HCT116 (cell line): ENCODE results near the gene NAA80. TPM values are rescaled to one million over a fixed set of nuclear protein-coding genes. Genes with fewer than 3 reads are reported as not detected.
A peak's percentile ranks its signal among the peaks of the same experiment; 100 is the strongest.

Experiments
- ATAC-seq: fragments of 200-7000 bp; cut with Tn5 transposase; 2 replicates; pipeline ENCODE4 v1.9.1; 2020; ENCODE audit warnings: mild to moderate bottlenecking, moderate library complexity
- BruUV-seq: library from RNA; stranded (reverse); fragments of 400-500 nt; replicated peaks from 2 replicates; lab custom pipeline; 2021; lab: Mats Ljungman, UMichigan
- CTCF ChIA-PET: fragments of 300-600 bp; sonication (Branson Sonifier 250); formaldehyde crosslinking; loops from one replicate; lab custom pipeline; 2021; ENCODE audit warnings: antibody characterized with exemption; lab: Charles Lee
- POLR2A ChIA-PET: fragments of 300-600, 350-600 bp; sonication (Branson Sonifier 250); formaldehyde crosslinking; loops from one replicate; lab custom pipeline; 2021; ENCODE audit warnings: antibody characterized with exemption; lab: Charles Lee
- RAD21 ChIA-PET, 2 experiments: fragments of 300-600 bp; sonication (Branson Sonifier 250); formaldehyde crosslinking; loops; one replicate each; lab custom pipeline; 2023; ENCODE audit warnings: low total read pairs in 2 of 2; ENCODE audit not compliant: uncharacterized antibody in 2 of 2, unreplicated experiment in 2 of 2, low non-redundant PET in 1 of 2; lab: Charles Lee
- DNase-seq: peaks from one replicate; pipeline ENCODE4 v3.0.0-alpha.2; 2010; ENCODE audit warnings: low read depth, low spot score
- H2AFZ ChIP-seq: fragments of 200-600 bp; shearing (Covaris generic), sonication (generic); 2 replicates; pipeline ENCODE4 v1.6.1; 2017; ENCODE audit warnings: low read depth, mixed run types, mixed read lengths, antibody characterized with exemption, low read length; ENCODE audit not compliant: poor library complexity, severe bottlenecking
- H3K27ac ChIP-seq: 2 replicates; pipeline ENCODE4 v1.5.1; 2012; ENCODE audit warnings: low read depth, low read length
- H3K27me3 ChIP-seq: fragments of 200-600 bp; sonication (generic); 2 replicates; pipeline ENCODE4 v1.6.1; 2016; ENCODE audit warnings: mixed run types, low read length, mixed read lengths; ENCODE audit not compliant: insufficient read depth
- H3K36me3 ChIP-seq, 2 experiments: fragments of 200-500 bp in 1 of 2; fragments of 200-600 bp in 1 of 2; sonication (Bioruptor generic) in 1 of 2; sonication (generic) in 1 of 2; 2 replicates each; pipeline versions ENCODE4 v1.5.1 to v1.6.1; 2014 to 2016; ENCODE audit warnings: low read length in 2 of 2, inconsistent platforms in 1 of 2, mixed read lengths in 1 of 2, mixed run types in 1 of 2; ENCODE audit not compliant: insufficient read depth in 2 of 2, control insufficient read depth in 1 of 2
- H3K4me1 ChIP-seq, 2 experiments: fragments of 200-600 bp in 1 of 2; sonication (generic) in 1 of 2; 2 replicates each; pipeline versions ENCODE4 v1.5.1 to v1.6.1; 2012 to 2017; ENCODE audit warnings: low read length in 2 of 2, inconsistent platforms in 1 of 2, mild to moderate bottlenecking in 1 of 2, mixed read lengths in 1 of 2, mixed run types in 1 of 2, moderate library complexity in 1 of 2; ENCODE audit not compliant: insufficient read depth in 2 of 2, control insufficient read depth in 1 of 2
- H3K4me2 ChIP-seq: fragments of 200-600 bp; sonication (generic); 2 replicates; pipeline ENCODE4 v1.6.1; 2017; ENCODE audit warnings: mixed run types, low read length, mixed read lengths
- H3K4me3 ChIP-seq, 2 experiments: fragments of 200-600 bp in 1 of 2; sonication (generic) in 1 of 2; replicated peaks in 1 of 2; 2 replicates each; pipeline ENCODE4 v1.5.1; 2011 to 2016; ENCODE audit warnings: low read length in 2 of 2, control low read depth in 1 of 2, low read depth in 1 of 2, mild to moderate bottlenecking in 1 of 2, mixed read lengths in 1 of 2, mixed run types in 1 of 2
- H3K79me2 ChIP-seq: fragments of 200-600 bp; sonication (generic); 2 replicates; pipeline ENCODE4 v1.6.1; 2017; ENCODE audit warnings: mild to moderate bottlenecking, mixed run types, low read length, moderate library complexity, mixed read lengths; ENCODE audit not compliant: insufficient read depth
- H3K9ac ChIP-seq: fragments of 200-600 bp; sonication (generic); 2 replicates; pipeline ENCODE4 v1.6.1; 2016; ENCODE audit warnings: low read length, mixed read lengths
- H3K9me2 ChIP-seq: fragments of 200-600 bp; sonication (generic), shearing (Covaris generic); 2 replicates; pipeline ENCODE4 v1.6.1; 2017; ENCODE audit warnings: mixed run types, mild to moderate bottlenecking, moderate library complexity; ENCODE audit not compliant: insufficient read depth
- H3K9me3 ChIP-seq, 2 experiments: fragments of 200-500 bp in 1 of 2; fragments of 200-600 bp in 1 of 2; sonication (Bioruptor generic) in 1 of 2; sonication (generic) in 1 of 2; 2 replicates each; pipeline ENCODE4 v1.6.1; 2014 to 2017; ENCODE audit warnings: low read length in 2 of 2, mixed read lengths in 2 of 2, inconsistent platforms in 1 of 2, low read depth in 1 of 2, mild to moderate bottlenecking in 1 of 2, mixed run types in 1 of 2, moderate library complexity in 1 of 2; ENCODE audit not compliant: control insufficient read depth in 1 of 2, insufficient read depth in 1 of 2
- H4K20me1 ChIP-seq: fragments of 200-600 bp; sonication (generic), shearing (Covaris generic); 2 replicates; pipeline ENCODE4 v1.6.1; 2017; ENCODE audit warnings: mixed run types, mild to moderate bottlenecking, moderate library complexity; ENCODE audit not compliant: insufficient read depth
- ATF3 ChIP-seq: IDR thresholded peaks from 2 replicates; pipeline ENCODE4 v1.6.1; 2012
- CBX3 ChIP-seq: IDR thresholded peaks from 2 replicates; pipeline ENCODE4 v1.6.1; 2012; ENCODE audit warnings: low read depth
- CEBPB ChIP-seq: IDR thresholded peaks from 2 replicates; pipeline ENCODE4 v1.6.1; 2012; ENCODE audit warnings: low read depth
- EZH2phosphoT487 ChIP-seq: fragments of 200-600 bp; IDR thresholded peaks from 2 replicates; pipeline ENCODE4 v1.6.1; 2018; ENCODE audit warnings: antibody characterized with exemption, borderline replicate concordance
- JUND ChIP-seq: IDR thresholded peaks from 2 replicates; pipeline ENCODE4 v1.6.1; 2012
- MAX ChIP-seq: IDR thresholded peaks from 2 replicates; pipeline ENCODE4 v1.6.1; 2012
- RAD21 ChIP-seq: IDR thresholded peaks from 2 replicates; pipeline ENCODE4 v1.6.1; 2012; ENCODE audit warnings: low read depth, mild to moderate bottlenecking
- ZBTB33 ChIP-seq: IDR thresholded peaks from 2 replicates; pipeline ENCODE4 v1.6.1; 2011; ENCODE audit warnings: mild to moderate bottlenecking, low read length, moderate library complexity; ENCODE audit not compliant: insufficient replicate concordance; ENCODE audit errors: extremely low read depth
- intact Hi-C: fragments of 100-400 bp; cut with micrococcal nuclease; formaldehyde crosslinking; loops from 2 replicates; pipeline ENCODE4 v1.10.0; 2022
- total RNA-seq: library from RNA; stranded (reverse); gene quantifications from one replicate; pipeline ENCODE4 v1.2.1, GENCODE V29; 2021; ENCODE audit not compliant: unreplicated experiment

The NAA80 gene
- total RNA-seq, 1 experiment from 2014 or later: 21.3 TPM

- Histone ChIP-seq H3K4me3 (peak overlapping the region in 1 of 2 experiments; percentile 36; a peak in 2 of 4 replicates), H2AFZ (no peak overlapping the region), H3K9me3 (no peaks in the 10 kb centered on the region), H3K9me2 (no peaks in the 10 kb centered on the region), H3K4me1 (peaks cover 77 to 97% of the 10 kb centered on the region in 2 experiments), H3K79me2 (no peaks in the 10 kb centered on the region), H3K9ac (peak overlapping the region; percentile 62), H3K27ac (peak overlapping the region; percentile 86), H3K36me3 (no peaks in the 10 kb centered on the region), H4K20me1 (no peaks in the 10 kb centered on the region), H3K4me2 (peak overlapping the region; percentile 80), H3K27me3 (no peaks in the 10 kb centered on the region)
- ATAC-seq (no peak), DNase-seq (no peak)
- POLR2A ChIA-PET: interaction anchor here (1.4 kb wide), 1 partner anchor 34 kb away, joined by 6 read pairs; the partner anchor contains the start of genes HYAL3 and NAA80
- TF ChIP-seq ATF3: no peak
- no peak for TF ChIP-seq JUND
- TF ChIP-seq CEBPB: no peak
- TF ChIP-seq RAD21: no peak
- TF ChIP-seq CBX3: no peak
- no peak for TF ChIP-seq ZBTB33
- TF ChIP-seq MAX: no peak
- no peak for TF ChIP-seq EZH2phosphoT487
- CTCF ChIA-PET: interaction anchor here (1.3 to 2.9 kb wide), 2 partner anchors 19 to 39 kb away, joined by 4 to 17 read pairs; no protein-coding TSS in a partner anchor
- RAD21 ChIA-PET: no interaction called here
- intact Hi-C loops: no loop called here
- BruUV-seq: no TSS peak
These were observed 33.6 kb downstream of the NAA80 start for GRCh38 chr3:50265571-50265970.
